Keratinocyte (primary cell): ENCODE results near the gene HAT1.

ENCODE experiments used
- EZH2 ChIP-seq: IDR thresholded peaks from one replicate; pipeline ENCODE4 v1.6.1; 2012; ENCODE audit warnings: inconsistent platforms, mild to moderate bottlenecking, low read length, moderate library complexity
- TF ChIP-seq, protein P1 (sequence below), 3 experiments: IDR thresholded peaks in 1 of 3; conservative IDR thresholded peaks in 1 of 3; optimal IDR thresholded peaks in 1 of 3; 2 replicates in 2 of 3; 3 replicates in 1 of 3; pipeline versions ENCODE3 to v1.5.1; 2011; ENCODE audit warnings: low read length in 3 of 3, mild to moderate bottlenecking in 3 of 3, moderate library complexity in 2 of 3, control low read depth in 1 of 3, inconsistent platforms in 1 of 3; ENCODE audit not compliant: insufficient read depth in 2 of 3; ENCODE audit errors: extremely low read depth in 1 of 3

DNA sequence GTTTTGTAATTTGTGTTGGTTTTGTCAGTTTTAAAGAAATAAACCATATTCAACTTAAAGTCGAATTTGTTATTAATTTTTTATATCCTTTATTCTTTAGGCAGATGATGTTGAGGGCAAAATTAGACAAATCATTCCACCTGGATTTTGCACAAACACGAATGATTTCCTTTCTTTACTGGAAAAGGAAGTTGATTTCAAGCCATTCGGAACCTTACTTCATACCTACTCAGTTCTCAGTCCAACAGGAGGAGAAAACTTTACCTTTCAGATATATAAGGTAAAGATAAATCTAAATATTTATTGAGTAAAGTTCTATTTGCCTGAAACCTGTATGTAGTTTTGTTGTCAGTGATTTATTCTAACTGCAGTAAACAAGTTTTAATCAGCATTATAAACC lies 43.0 kb downstream of the HAT1 start:
- no peak for TF ChIP-seq EZH2
- TF ChIP-seq, protein P1, sequence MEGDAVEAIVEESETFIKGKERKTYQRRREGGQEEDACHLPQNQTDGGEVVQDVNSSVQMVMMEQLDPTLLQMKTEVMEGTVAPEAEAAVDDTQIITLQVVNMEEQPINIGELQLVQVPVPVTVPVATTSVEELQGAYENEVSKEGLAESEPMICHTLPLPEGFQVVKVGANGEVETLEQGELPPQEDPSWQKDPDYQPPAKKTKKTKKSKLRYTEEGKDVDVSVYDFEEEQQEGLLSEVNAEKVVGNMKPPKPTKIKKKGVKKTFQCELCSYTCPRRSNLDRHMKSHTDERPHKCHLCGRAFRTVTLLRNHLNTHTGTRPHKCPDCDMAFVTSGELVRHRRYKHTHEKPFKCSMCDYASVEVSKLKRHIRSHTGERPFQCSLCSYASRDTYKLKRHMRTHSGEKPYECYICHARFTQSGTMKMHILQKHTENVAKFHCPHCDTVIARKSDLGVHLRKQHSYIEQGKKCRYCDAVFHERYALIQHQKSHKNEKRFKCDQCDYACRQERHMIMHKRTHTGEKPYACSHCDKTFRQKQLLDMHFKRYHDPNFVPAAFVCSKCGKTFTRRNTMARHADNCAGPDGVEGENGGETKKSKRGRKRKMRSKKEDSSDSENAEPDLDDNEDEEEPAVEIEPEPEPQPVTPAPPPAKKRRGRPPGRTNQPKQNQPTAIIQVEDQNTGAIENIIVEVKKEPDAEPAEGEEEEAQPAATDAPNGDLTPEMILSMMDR (optimal IDR thresholded peaks at IDR 0.05 in 1 of 3, IDR thresholded peaks at IDR 0.05 in 1 of 3, conservative IDR thresholded peaks at IDR 0.05 in 1 of 3; ENCODE audit: extremely low read depth in 1 of 3, insufficient read depth in 2 of 3, low read length in 3 of 3), result no peak
